GM12891 (cell line): ENCODE measurements around the gene POLR1H.

ENCODE experiments used
- DNase-seq: peaks from one replicate; pipeline ENCODE4 v3.0.0; 2011; ENCODE audit warnings: low spot score; ENCODE audit not compliant: insufficient read length
- FAIRE-seq: peaks from 2 replicates; lab custom pipeline; 2011; peaks lifted over from hg19 to GRCh38; lab: Jason Lieb, UNC
- PAX5 ChIP-seq: IDR thresholded peaks from 2 replicates; pipeline ENCODE4 v1.6.1; 2011; ENCODE audit warnings: low read length, moderate library complexity, mild to moderate bottlenecking; ENCODE audit not compliant: insufficient read depth, severe bottlenecking
- POLR2A ChIP-seq: IDR thresholded peaks from 2 replicates; pipeline ENCODE4 v1.6.1; 2011; ENCODE audit warnings: low read depth, low read length, control low read depth
- POLR2AphosphoS5 ChIP-seq: IDR thresholded peaks from 2 replicates; pipeline ENCODE4 v1.6.1; 2011; ENCODE audit warnings: low read depth, low read length, control low read depth
- POU2F2 ChIP-seq: IDR thresholded peaks from 2 replicates; pipeline ENCODE4 v1.6.1; 2011; ENCODE audit warnings: low read depth, mild to moderate bottlenecking, control low read depth, low read length, moderate library complexity
- SPI1 ChIP-seq: IDR thresholded peaks from 2 replicates; pipeline ENCODE4 v1.6.1; 2011; ENCODE audit warnings: low read depth, low read length, control low read depth
- TAF1 ChIP-seq: IDR thresholded peaks from 2 replicates; pipeline ENCODE4 v1.6.1; 2011; ENCODE audit warnings: low read depth, low read length, control low read depth

The POLR1H gene

GRCh38 chr6:30096829-30097228, 35.8 kb downstream of the POLR1H start:
- TF ChIP-seq SPI1 (no peak), POLR2AphosphoS5 (no peak), TAF1 (no peak), PAX5 (no peak), POLR2A (no peak), POU2F2 (no peak)
- no peak for DNase-seq
- no peak for FAIRE-seq

- DNase-seq (no peak), FAIRE-seq (no peak)
- no peak for TF ChIP-seq SPI1
- no peak for TF ChIP-seq POU2F2
- no peak for TF ChIP-seq PAX5
- no peak for TF ChIP-seq POLR2A
- TF ChIP-seq TAF1, result no peak
- TF ChIP-seq POLR2AphosphoS5, result no peak
These were observed 37.1 kb downstream of the POLR1H start for GRCh38 chr6:30097902-30098768.

- FAIRE-seq, result no peak
- TF ChIP-seq TAF1 (no peak), POLR2AphosphoS5 (no peak), PAX5 (no peak), POLR2A (no peak), POU2F2 (no peak), SPI1 (no peak)
These were observed 39.1 kb downstream of the POLR1H start for GRCh38 chr6:30100154-30100553.

GRCh38 chr6:30100585-30101443, 39.7 kb downstream of the POLR1H start:
- TF ChIP-seq POU2F2, result no peak
- TF ChIP-seq POLR2AphosphoS5, result no peak
- no peak for TF ChIP-seq SPI1
- TF ChIP-seq POLR2A, result no peak
- TF ChIP-seq TAF1, result no peak
- TF ChIP-seq PAX5, result no peak
- FAIRE-seq (no peak), DNase-seq (no peak)

More at GRCh38 chr6:30100154-30100553, 39.1 kb downstream of the POLR1H start:
- DNase-seq, result no peak

GRCh38 chr6:30101444-30102413, 40.7 kb downstream of the POLR1H start:
- FAIRE-seq (no peak), DNase-seq (peak; percentile 51)
- TF ChIP-seq POU2F2 (no peak), SPI1 (no peak), PAX5 (no peak), TAF1 (no peak), POLR2A (no peak), POLR2AphosphoS5 (no peak)

GRCh38 chr6:30102414-30102969, 41.4 kb downstream of the POLR1H start:
- no peak for DNase-seq
- TF ChIP-seq POLR2AphosphoS5, result no peak
- TF ChIP-seq SPI1, result no peak
- TF ChIP-seq PAX5, result no peak
- no peak for TF ChIP-seq POLR2A
- TF ChIP-seq POU2F2, result no peak
- no peak for TF ChIP-seq TAF1
- FAIRE-seq, result no peak

GRCh38 chr6:30102970-30103871, 42.2 kb downstream of the POLR1H start:
- TF ChIP-seq SPI1 (peak; percentile 41; the same call in 1 of the 2 replicates), POU2F2 (no peak)
- DNase-seq, result peak; percentile 74
- FAIRE-seq, result no peak

- DNase-seq (no peak), FAIRE-seq (no peak)
- TF ChIP-seq POLR2AphosphoS5 (no peak), POLR2A (no peak), SPI1 (no peak), POU2F2 (no peak), PAX5 (no peak), TAF1 (no peak)
These were observed 42.8 kb downstream of the POLR1H start for GRCh38 chr6:30103872-30104179.
